KOPT-K1 (cell line): ENCODE results near the gene LRRC46.
A peak's percentile ranks its signal among the peaks of the same experiment; 100 is the strongest.

Experiments
- H3K27ac ChIP-seq: fragments of 200-600 bp; sonication (generic); 2 replicates; pipeline ENCODE4 v1.5.1; 2016; ENCODE audit warnings: antibody characterized with exemption, mild to moderate bottlenecking, low read depth, low read length; ENCODE audit not compliant: poor library complexity, severe bottlenecking
- H3K36me3 ChIP-seq: fragments of 200-600 bp; sonication (generic); 2 replicates; pipeline ENCODE4 v1.5.1; 2017; ENCODE audit warnings: antibody characterized with exemption, mild to moderate bottlenecking, low read length, moderate library complexity; ENCODE audit not compliant: insufficient read depth
- H3K9me3 ChIP-seq: fragments of 200-600 bp; sonication (generic); 2 replicates; pipeline ENCODE4 v1.5.1; 2017; ENCODE audit warnings: antibody characterized with exemption, low read length, mild to moderate bottlenecking; ENCODE audit not compliant: insufficient read depth, poor library complexity, severe bottlenecking

LRRC46 gene

DNA sequence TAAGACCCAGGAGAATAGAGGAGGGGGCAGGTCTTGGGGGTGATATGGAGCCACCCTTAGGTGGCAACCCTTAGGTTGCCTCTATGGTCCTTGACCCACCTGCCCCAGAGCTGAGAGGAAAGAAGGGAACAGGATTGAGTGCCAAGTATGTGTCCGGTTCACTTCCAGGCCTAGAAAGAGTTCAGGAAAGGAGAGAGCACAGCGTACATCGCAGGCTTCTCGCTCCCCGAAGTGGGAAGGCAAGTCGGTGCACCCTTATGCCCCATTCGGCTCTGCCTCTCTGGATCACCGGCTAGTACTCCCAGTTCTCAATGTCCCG is 18.9 kb downstream of the LRRC46 start:
- no peaks in the 10 kb centered on the region for H3K9me3 ChIP-seq
- H3K27ac ChIP-seq: no peak overlapping the region
- H3K36me3 ChIP-seq: no peaks in the 10 kb centered on the region

DNA sequence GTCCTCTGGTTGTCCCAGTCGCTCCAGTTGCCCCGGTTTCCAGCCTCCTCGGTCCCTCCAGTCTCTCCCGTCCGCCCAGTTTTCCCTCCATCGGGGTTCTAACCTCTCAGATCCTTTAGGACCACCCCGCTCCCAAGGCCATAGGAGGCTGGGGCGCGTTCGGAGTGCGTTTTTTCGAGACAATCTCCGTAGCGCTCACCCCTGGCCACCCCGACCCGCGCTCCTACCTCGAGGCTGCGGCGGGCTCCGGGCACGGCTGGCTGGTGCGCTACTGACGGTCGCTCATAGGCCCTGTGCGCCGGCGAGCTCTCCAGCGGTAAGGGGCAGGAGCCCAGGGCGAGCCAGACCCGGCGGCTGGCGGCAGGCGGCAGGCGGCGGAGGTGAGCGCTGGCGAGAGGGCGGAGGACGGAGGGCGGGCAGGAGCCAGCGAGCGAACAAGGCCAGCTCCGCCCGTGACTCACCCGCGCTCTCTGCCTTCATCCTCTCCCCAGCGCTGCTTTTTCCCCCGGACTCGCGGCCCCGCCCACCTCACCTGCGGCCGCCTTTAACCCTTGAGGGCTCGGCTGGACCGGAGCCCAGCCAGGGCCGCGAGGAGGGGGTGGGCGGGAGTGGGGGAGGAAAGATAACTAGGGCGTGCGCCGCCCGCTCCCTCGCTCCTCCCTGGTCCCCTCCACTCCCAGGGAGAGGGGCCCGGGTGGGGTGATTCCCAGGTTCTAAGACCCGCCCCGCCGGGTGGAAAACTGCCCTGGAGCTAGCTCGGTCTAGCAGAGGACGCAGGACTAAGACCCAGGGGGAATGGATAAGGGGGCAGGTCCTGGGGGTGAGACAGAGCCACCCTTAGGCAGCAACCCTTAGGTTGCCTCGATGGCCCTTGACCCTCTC is 19.5 kb downstream of the LRRC46 start, which contains the start of gene SP6:
TSS of gene SP6 (minus strand) at position 472 of the 882 bp plus-strand sequence. CDS start 2,734 bp downstream, outside the sequence.
- Histone ChIP-seq H3K9me3 (no peaks in the 10 kb centered on the region), H3K36me3 (no peaks in the 10 kb centered on the region), H3K27ac (no peak within 1 kb of the TSS)

DNA sequence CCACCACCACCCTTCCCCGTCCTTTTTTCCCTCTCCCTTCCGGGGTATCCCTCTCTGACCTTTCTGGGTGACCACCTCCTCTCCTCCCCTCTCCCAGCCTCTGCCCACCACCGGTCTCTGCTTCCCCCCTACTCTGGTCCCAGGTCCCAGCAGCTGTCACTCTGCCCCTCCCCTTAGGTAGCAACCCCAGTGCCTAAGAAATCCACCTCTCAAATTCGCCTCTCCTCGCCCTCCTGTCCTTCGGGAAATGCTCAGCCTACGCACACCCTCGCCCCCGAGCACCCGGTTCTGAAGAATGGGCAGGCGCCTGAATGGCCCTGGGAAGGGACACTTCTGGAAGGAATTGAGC is 20.3 kb downstream of the LRRC46 start:
- Histone ChIP-seq H3K36me3 (no peaks in the 10 kb centered on the region), H3K9me3 (no peaks in the 10 kb centered on the region), H3K27ac (no peak overlapping the region)

DNA sequence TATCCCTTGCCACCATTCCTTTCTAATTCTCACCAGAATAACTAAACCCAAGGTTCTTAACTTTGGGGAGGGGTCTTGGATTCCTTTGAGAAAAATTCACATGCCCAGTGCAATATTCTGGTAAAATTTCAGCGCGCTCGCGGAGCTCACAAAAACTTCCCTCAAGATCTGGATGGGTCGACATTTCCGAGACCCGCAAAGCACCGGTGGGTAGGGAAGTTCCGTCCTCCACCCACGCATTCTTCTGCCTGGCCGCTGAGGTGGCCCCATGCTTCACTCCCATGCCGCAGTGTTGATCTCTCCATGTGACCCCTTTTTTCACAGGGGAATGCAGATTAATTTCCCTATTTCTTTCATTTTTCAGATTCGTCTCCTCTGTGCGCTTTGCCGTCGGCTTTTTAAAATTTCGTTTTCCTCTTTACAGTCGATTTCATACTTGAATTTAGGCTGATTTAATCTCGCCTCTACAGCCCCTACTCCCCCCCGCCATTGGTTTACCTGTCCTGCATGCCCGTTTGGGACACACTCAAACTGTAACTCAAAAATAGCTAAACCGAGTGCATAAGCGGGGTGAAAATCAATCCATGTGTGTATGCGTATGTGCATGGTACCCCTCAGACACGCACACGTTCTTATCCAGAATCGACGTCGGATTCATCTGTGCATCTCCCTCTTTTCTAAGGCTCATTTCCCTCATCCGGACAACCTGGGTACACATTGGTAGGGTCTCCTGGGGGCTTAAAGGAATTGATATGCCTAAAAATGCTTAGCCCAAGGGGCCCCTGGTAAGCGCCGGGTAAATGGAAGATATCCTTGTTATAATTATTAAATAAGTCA is 20.9 kb downstream of the LRRC46 start:
- Histone ChIP-seq H3K27ac (no peak overlapping the region), H3K9me3 (no peaks in the 10 kb centered on the region), H3K36me3 (no peaks in the 10 kb centered on the region)

DNA sequence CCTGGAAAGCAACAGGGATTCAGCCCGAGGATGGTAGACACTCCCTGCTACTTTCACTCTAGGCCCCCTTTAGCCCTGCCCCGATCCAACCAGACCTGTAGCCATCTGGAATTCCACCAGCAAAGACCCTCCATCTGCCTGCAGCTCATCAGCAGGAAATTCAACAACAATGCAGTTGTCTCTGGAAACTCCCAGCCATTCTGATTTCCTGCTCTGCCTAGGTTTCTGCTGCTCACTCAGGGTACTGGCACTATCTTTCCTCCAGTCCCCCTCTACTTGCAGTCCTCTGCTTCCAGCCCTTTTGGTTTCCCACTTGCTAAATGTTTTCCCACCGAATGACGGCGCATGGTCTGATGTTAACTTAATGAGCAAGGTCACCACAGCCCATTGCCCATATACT is 22.1 kb downstream of the LRRC46 start:
- Histone ChIP-seq H3K27ac (no peak overlapping the region), H3K9me3 (no peaks in the 10 kb centered on the region), H3K36me3 (no peaks in the 10 kb centered on the region)

DNA sequence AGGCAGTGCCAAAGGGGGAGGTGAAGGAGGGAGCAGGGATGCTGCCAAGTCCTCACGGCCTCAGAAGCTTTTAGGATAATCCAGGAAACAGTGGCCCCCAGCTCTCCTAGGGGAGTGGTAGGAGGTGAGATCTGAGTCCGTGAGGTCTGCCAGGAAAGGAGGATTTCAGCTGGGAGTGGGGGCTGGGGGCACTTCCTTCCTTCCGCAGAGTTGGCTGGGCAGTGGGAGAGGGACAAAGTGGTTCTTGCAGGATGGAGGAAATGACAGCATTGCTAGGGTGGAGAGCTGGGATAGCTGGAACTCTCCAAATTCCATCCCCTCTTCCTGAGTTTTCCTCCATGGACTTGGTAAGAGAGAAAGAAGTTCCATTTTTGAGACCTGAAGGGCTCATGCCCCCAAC is 24.3 kb downstream of the LRRC46 start:
- Histone ChIP-seq H3K27ac (no peak overlapping the region), H3K36me3 (no peaks in the 10 kb centered on the region)

DNA sequence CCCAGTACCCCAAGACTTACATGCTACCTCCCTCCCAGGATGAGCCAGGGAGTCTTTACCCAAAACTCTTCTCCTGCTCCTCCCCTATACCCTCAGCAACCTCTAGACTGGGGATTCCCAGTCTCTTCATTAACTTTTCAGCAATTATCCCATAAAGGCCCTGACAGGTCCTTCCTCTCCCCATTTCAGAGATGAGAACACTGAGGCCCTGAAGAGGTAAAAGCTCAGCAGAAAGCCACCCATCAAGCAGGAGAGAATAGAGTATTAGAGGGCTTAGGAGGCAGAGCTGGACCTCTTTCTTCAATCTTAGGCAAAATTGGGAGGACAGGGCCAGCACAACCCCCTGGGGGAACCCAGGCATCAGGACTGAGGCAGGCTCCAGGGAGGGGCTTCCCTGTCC is 25.4 kb downstream of the LRRC46 start:
- H3K9me3 ChIP-seq: no peaks in the 10 kb centered on the region
- no peak overlapping the region for H3K27ac ChIP-seq
- no peaks in the 10 kb centered on the region for H3K36me3 ChIP-seq

More for the DNA sequence above, 24.3 kb downstream of the LRRC46 start:
- H3K9me3 ChIP-seq: no peaks in the 10 kb centered on the region

DNA sequence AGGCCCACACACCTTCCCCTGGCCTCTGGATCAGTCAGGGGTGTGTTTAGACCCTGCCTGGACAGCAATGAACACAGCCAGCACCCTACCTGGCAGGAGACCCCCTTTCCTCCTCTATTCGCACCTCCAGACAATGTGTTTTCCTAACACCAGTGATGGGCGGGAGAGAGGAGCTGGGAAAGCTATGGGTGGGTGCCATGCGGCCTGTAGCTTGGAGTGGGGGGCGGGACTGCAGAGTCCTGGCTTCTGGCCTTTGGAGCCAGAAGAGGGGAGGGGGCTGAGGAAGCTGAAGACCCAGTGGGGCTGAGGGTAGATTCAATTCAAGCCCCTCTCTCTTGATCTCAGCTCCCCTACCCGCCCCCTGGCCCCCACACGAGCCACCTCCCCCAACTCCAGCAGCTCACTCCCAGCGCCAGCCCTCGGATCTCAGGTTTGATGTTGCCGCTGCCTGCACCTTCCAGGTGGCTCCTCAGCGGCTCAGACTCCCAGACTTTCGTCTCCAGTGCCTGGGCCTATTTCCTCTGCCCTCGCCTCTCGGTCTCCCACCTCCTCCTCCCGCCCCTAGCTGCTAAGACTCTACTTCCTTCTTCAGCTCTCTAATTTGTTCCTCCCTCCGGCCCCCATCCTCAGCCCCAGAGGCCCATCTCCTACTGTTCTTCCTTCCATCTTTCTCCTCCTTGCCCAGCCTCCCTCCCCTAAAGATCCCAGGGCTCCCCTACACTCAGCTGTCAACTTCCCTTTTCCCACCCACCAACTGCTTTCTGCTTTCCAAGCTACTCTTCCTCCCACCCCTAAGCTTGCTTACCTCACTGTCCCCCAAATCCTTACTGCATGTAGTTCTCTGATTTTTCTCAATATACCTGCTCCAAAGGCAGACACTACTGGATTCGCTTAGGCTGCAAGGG is 26.3 kb downstream of the LRRC46 start:
- H3K27ac ChIP-seq: no peak overlapping the region
- H3K9me3 ChIP-seq: no peaks in the 10 kb centered on the region
- H3K36me3 ChIP-seq: no peaks in the 10 kb centered on the region

DNA sequence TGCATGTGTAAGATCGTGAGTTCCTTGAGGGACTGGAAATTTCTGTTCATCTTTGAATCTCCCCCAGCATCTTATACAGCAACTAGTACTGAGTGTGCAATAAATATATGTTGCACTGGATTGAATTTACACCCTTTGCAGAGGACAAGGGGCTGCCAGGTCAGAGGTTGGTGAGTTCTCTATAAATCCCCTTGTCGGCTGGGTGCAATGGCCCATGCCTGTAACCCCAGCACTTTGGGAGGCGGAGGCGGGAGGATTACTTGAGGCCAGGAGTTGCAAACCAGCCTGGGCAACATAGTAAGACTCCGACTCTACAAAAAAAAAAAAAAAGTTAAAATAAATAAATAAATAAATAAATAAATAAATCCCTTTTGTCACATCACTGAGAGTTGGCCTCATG is 28.9 kb downstream of the LRRC46 start:
- Histone ChIP-seq H3K27ac (no peak overlapping the region), H3K9me3 (no peaks in the 10 kb centered on the region), H3K36me3 (no peaks in the 10 kb centered on the region)

DNA sequence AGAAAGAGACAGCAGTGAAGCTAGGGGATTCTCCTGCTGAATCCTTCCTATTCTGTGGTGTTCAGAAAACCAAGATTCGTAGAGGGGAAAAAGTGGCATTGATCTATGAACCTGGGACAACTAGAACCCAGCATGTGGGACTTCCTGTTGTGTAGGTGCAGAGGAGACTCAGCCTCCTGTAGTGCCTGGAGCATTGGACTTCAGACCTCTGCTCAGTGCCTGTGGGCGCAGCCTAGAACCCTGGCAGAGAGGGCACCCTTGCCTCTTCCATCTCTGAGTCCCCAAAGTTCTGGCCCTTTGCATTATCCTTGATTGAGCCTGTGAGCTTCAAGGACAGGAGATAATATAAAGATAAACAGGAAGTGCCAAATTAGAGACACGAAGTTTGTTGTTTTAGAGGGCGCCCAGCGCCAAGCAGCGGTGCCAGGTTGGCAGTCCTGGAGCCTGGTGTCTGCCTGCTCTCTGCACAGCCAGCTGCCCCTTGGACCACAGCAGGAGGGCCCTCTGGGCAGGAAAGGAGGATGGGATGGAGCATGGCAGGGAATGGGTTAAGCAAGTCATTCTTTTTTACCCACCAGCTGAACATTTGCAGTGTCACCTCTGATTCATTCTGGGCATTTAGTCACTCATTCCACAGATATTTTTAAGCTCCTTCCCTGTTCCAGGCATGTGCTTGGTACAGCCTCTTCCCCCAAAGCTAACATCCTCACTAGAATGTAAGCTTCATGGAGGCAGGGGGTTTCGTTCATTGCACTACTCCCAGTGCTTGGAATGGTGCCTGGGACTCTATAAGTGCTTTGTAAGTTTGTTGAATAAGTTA is 31.4 kb downstream of the LRRC46 start:
- H3K9me3 ChIP-seq: no peaks in the 10 kb centered on the region
- H3K36me3 ChIP-seq: no peaks in the 10 kb centered on the region
- H3K27ac ChIP-seq: no peak overlapping the region

DNA sequence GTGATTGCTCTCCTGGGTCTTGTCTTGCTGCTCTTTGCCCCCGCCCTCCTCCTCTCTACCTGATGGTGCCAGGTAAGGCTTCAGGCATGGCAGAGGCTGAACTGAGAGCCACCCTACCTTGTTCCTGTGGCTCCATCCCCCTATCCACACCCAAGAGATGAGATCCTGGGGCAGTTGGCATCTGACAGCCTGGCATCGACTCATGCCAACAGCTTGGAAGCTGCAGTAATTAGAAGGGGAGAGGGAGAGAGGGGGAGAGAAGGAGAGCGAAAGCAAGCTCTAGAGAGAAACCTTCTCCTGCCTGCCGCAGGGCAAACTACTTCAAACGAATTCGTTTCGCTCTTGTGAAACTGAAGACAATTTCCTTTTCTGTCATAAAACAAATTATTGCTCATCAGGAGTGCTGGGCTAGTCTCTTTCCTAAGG is 33.3 kb downstream of the LRRC46 start:
- Histone ChIP-seq H3K36me3 (no peaks in the 10 kb centered on the region), H3K9me3 (no peaks in the 10 kb centered on the region), H3K27ac (peak overlapping the region; percentile 30)

DNA sequence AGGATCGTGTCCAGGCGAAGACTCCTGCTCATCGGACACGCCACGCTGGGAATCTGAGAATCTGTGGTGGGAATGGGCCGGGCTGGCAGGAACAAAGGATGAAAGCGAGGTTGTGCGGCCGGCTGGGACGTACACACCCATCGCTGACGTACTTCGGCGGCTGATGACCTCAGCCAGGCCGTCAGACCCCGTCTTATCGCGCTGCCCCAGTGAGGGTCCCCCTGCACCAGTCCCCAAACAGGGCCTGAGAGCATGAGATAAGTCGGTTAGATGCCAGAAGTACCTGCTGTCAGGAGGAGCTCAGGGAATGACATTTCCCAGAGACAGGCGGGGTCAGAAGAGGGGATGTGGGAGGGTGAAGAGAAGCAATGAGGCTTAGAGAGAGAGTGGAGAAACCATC is 35.5 kb downstream of the LRRC46 start:
- Histone ChIP-seq H3K36me3 (no peaks in the 10 kb centered on the region), H3K27ac (no peak overlapping the region), H3K9me3 (no peaks in the 10 kb centered on the region)

DNA sequence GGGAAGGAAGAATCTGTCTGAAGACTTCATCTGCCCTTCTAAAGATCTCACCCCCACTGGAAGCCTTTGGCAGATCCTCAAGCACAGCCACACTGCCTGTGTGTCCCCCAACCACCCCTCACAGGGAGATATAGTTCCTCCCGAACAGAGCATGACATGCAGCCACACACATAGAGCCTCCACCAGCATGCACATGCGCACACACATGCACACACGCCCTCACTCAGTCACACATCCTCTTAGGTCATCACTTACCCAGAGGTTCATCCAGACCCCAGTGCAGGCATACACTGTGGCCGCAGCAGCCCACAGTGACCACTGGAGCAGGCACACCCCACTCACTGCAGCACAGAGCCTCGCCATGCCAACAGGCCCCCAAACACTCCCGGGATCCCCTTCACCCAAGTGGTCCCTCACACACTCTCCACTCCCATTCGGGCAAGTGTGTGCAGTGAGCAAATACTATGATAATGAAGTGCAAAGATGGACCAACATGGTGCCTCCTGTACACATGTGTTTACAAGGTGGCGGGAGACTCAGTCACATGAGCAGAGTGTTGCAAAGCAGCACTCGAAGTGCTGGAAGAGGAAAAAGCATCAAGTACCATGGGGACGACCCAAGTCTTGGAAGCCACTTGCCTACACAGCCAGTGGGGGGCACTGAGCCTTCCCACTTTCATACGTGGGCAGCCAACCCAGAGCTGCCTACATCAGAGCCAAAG is 36.5 kb downstream of the LRRC46 start:
- Histone ChIP-seq H3K36me3 (no peaks in the 10 kb centered on the region), H3K27ac (no peak overlapping the region), H3K9me3 (no peaks in the 10 kb centered on the region)

DNA sequence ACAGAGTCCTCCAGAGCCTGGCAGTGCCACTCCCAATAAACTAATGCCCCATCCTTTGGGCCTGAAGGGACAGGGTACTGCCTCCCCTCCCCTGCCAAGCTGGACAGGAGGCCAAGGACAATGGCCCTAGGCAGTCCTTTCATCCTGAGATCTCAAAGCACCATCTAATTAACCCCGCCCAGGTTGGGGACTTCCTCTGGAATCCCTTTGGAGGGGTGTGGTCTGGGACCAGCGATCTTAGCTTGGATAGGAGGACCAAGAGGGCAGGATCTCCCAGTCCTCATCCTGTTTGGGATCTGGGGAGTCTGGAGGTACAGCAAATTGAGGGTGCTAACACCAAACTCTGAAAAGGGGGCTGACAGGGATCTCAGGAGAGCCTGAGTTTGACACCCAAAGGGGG is 37.6 kb downstream of the LRRC46 start:
- Histone ChIP-seq H3K27ac (no peak overlapping the region), H3K9me3 (no peaks in the 10 kb centered on the region), H3K36me3 (no peaks in the 10 kb centered on the region)
